Measurements from ENCODE around the gene ZNF808. TPM values are rescaled to one million over a fixed set of nuclear protein-coding genes. Genes with fewer than 3 reads are reported as not detected.
"Not testable (repeated sequence)": the region's sequence is repeated elsewhere in the genome, so short reads cannot be mapped to it uniquely, and the experiment has no call there.

ZNF808 gene
- total and polyA plus RNA-seq, 2 of the 4 experiments (the other 2 are of a cell fraction), result 3.6 to 19.9 TPM

DNA sequence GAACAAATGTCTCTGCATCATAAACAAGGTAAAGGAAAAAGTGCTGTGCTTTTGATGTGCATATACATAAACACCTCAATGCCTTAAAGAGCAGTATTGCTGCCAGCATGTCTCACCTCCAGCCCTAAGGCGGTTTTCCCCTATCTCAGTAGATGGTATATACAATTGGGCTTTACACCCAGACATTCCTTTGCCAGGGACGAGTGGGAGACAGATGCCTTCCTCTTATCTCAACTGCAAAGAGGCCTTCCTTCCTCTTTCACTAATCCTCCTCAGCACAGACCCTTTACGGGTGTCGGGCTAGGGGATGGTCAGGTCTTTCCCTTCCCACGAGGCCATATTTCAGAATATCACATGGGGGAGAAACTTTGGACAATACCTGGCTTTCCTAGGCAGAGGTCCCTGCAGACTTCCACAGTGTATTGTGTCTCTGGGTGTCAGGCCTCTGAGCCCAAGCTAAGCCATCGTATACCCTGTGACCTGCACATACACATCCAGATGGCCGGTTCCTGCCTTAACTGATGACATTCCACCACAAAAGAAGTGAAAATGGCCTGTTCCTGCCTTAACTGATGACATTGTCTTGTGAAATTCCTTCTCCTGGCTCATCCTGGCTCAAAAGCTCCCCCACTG is 43.2 kb upstream of the ZNF808 start:
- CTCF ChIA-PET; H4K8ac ChIP-seq (ENCODE audit: low read depth in 2 of 2, low read length in 2 of 2); H2AK5ac ChIP-seq (ENCODE audit: low read depth, low read length); H2BK5ac ChIP-seq (ENCODE audit: low read depth, low read length, poor library complexity, severe bottlenecking); H3K4me1 ChIP-seq (ENCODE audit: control insufficient read depth, insufficient read depth, low read length); ATAC-seq (ENCODE audit: low read depth); H2BK120ac ChIP-seq (ENCODE audit: low read depth, low read length); H3K27me3 ChIP-seq (ENCODE audit: control insufficient read depth, insufficient read depth, low read length); in situ Hi-C loops (cut with MboI; ENCODE audit: low sequenced_read_pairs); H3K9ac ChIP-seq (ENCODE audit: low read depth, low read length); H3K79me1 ChIP-seq (ENCODE audit: low read depth in 1 of 2, low read length in 2 of 2); H4K91ac ChIP-seq (ENCODE audit: insufficient read depth, low read depth, low read length); H3K4ac ChIP-seq (ENCODE audit: low read depth, low read length); DNase-seq; H3K4me3 ChIP-seq (ENCODE audit: insufficient read depth, low read depth, low read length); H4K5ac ChIP-seq (ENCODE audit: low read depth, low read length); intact Hi-C loops (cut with micrococcal nuclease); H2BK15ac ChIP-seq (ENCODE audit: low read depth, low read length); dilution Hi-C loops (cut with HindIII; ENCODE audit: low sequenced_read_pairs, unreplicated experiment); H3K56ac ChIP-seq (ENCODE audit: extremely low read depth, insufficient read depth, low read length); H3K23ac ChIP-seq (ENCODE audit: low read depth, low read length); H2AK9ac ChIP-seq (replicated peaks; ENCODE audit: low read depth, low read length, poor library complexity); H3K14ac ChIP-seq (replicated peaks; ENCODE audit: low read depth, low read length); H2BK20ac ChIP-seq (ENCODE audit: low read depth, low read length); H3K4me2 ChIP-seq (ENCODE audit: low read depth, low read length); H2AFZ ChIP-seq (replicated peaks; ENCODE audit: low read length, poor library complexity); H3K18ac ChIP-seq (ENCODE audit: low read depth, low read length); BruUV-seq (replicated peaks); H3K27ac ChIP-seq (ENCODE audit: insufficient read depth, low read length); POLR2A ChIA-PET (ENCODE audit: unreplicated experiment); H3K36me3 ChIP-seq (ENCODE audit: control insufficient read depth, insufficient read depth, low read length); H3K9me1 ChIP-seq (ENCODE audit: insufficient read depth, low read length); H4K20me1 ChIP-seq (ENCODE audit: insufficient read depth, low read length): not testable (repeated sequence)
- peaks cover 58% of the 10 kb centered on the region for H3K9me3 ChIP-seq (ENCODE audit: control insufficient read depth, insufficient read depth, low read length)
- no CpG with 5 or more reads among the region's 7 CpGs for WGBS, 2 experiments (ENCODE audit: extremely low coverage in 2 of 2, insufficient read length in 1 of 2)

GRCh38 chr19:52485064-52485463 is 42.4 kb upstream of the ZNF808 start:
- intact Hi-C loops (cut with micrococcal nuclease); H2AK5ac ChIP-seq (ENCODE audit: low read depth, low read length); H3K27ac ChIP-seq (ENCODE audit: insufficient read depth, low read length); CTCF ChIA-PET; H2AFZ ChIP-seq (replicated peaks; ENCODE audit: low read length, poor library complexity); H4K5ac ChIP-seq (ENCODE audit: low read depth, low read length); BruUV-seq (replicated peaks); H3K9ac ChIP-seq (ENCODE audit: low read depth, low read length); H3K14ac ChIP-seq (replicated peaks; ENCODE audit: low read depth, low read length); H3K23ac ChIP-seq (ENCODE audit: low read depth, low read length); ATAC-seq (ENCODE audit: low read depth); H3K9me1 ChIP-seq (ENCODE audit: insufficient read depth, low read length); H3K79me1 ChIP-seq (ENCODE audit: low read depth in 1 of 2, low read length in 2 of 2); H4K20me1 ChIP-seq (ENCODE audit: insufficient read depth, low read length); H2BK20ac ChIP-seq (ENCODE audit: low read depth, low read length); H3K4me3 ChIP-seq (ENCODE audit: insufficient read depth, low read depth, low read length); H3K56ac ChIP-seq (ENCODE audit: extremely low read depth, insufficient read depth, low read length); H3K36me3 ChIP-seq (ENCODE audit: control insufficient read depth, insufficient read depth, low read length); H4K91ac ChIP-seq (ENCODE audit: insufficient read depth, low read depth, low read length); DNase-seq; H3K18ac ChIP-seq (ENCODE audit: low read depth, low read length); H3K27me3 ChIP-seq (ENCODE audit: control insufficient read depth, insufficient read depth, low read length); in situ Hi-C loops (cut with MboI; ENCODE audit: low sequenced_read_pairs); H2BK120ac ChIP-seq (ENCODE audit: low read depth, low read length); H3K4ac ChIP-seq (ENCODE audit: low read depth, low read length); H2BK15ac ChIP-seq (ENCODE audit: low read depth, low read length); dilution Hi-C loops (cut with HindIII; ENCODE audit: low sequenced_read_pairs, unreplicated experiment); H3K4me2 ChIP-seq (ENCODE audit: low read depth, low read length); H2AK9ac ChIP-seq (replicated peaks; ENCODE audit: low read depth, low read length, poor library complexity); H3K4me1 ChIP-seq (ENCODE audit: control insufficient read depth, insufficient read depth, low read length); H2BK5ac ChIP-seq (ENCODE audit: low read depth, low read length, poor library complexity, severe bottlenecking); H4K8ac ChIP-seq (ENCODE audit: low read depth in 2 of 2, low read length in 2 of 2); POLR2A ChIA-PET (ENCODE audit: unreplicated experiment): not testable (repeated sequence)
- peaks cover 56% of the 10 kb centered on the region for H3K9me3 ChIP-seq (ENCODE audit: control insufficient read depth, insufficient read depth, low read length)
- no CpG with 5 or more reads among the region's 7 CpGs for WGBS, 2 experiments (ENCODE audit: extremely low coverage in 2 of 2, insufficient read length in 1 of 2)

Measured in IMR-90 (cell line).